Erythroblast (primary cell): ENCODE data around the gene AGT.

Experiments used
- GATA1 ChIP-seq: IDR thresholded peaks from 2 replicates; pipeline ENCODE4 v1.6.1; 2011; ENCODE audit warnings: low read depth, mild to moderate bottlenecking, control low read depth, low read length, moderate library complexity
- POLR2A ChIP-seq: IDR thresholded peaks from 2 replicates; pipeline ENCODE4 v1.6.1; 2011; ENCODE audit warnings: mild to moderate bottlenecking, low read length

- no peak for TF ChIP-seq POLR2A
- no peak for TF ChIP-seq GATA1
Measured at GRCh38 chr1:230713915-230714764, at the start of gene AGT.
